Left ventricle myocardium inferior (tissue), 1 donor: ENCODE data around the gene HDAC4. TPM values are rescaled to one million over a fixed set of nuclear protein-coding genes. Genes with fewer than 3 reads are reported as not detected.

Experiments
- DNase-seq: peaks from one replicate; pipeline ENCODE4 v3.0.0-alpha.2; 2020
- H3K27ac ChIP-seq: fragments of 200-600 bp; replicated peaks from 2 replicates; pipeline ENCODE4 v1.8.0; 2021
- H3K27me3 ChIP-seq: fragments of 200-600 bp; 2 replicates; pipeline ENCODE4 v1.8.0; 2021; ENCODE audit warnings: low read depth
- H3K36me3 ChIP-seq: fragments of 200-600 bp; 2 replicates; pipeline ENCODE4 v1.8.0; 2021
- H3K4me1 ChIP-seq: fragments of 200-600 bp; 2 replicates; pipeline ENCODE4 v1.8.0; 2021
- H3K4me3 ChIP-seq: fragments of 200-600 bp; 2 replicates; pipeline ENCODE4 v1.8.0; 2021; ENCODE audit warnings: mild to moderate bottlenecking, moderate library complexity
- H3K9me3 ChIP-seq: fragments of 200-600 bp; replicated peaks from 2 replicates; pipeline ENCODE4 v1.8.0; 2021
- intact Hi-C: fragments of 100-400 bp; cut with micrococcal nuclease; formaldehyde crosslinking; loops from one replicate; pipeline ENCODE4 v1.11.0; 2022
- total RNA-seq: library from RNA; stranded (reverse); fragmentation: NEBNext Ultra II Directional; extraction: Animal tissue kit (Norgen Biotek cat#: 25700); gene quantifications from one replicate; pipeline ENCODE4 v1.2.1, GENCODE V29; 2021
- TF ChIP-seq, protein P1 (sequence below): fragments of 200-600 bp; IDR thresholded peaks from 2 replicates; pipeline ENCODE4 v1.8.0; 2021; ENCODE audit warnings: antibody characterized with exemption, mild to moderate bottlenecking, borderline replicate concordance
- donor health status: DM: no; HTN: yes; CAD: no; lungs with severe emphysema.

The HDAC4 gene
- total RNA-seq, 1 donor from 2014 or later: 23.9 TPM

DNA sequence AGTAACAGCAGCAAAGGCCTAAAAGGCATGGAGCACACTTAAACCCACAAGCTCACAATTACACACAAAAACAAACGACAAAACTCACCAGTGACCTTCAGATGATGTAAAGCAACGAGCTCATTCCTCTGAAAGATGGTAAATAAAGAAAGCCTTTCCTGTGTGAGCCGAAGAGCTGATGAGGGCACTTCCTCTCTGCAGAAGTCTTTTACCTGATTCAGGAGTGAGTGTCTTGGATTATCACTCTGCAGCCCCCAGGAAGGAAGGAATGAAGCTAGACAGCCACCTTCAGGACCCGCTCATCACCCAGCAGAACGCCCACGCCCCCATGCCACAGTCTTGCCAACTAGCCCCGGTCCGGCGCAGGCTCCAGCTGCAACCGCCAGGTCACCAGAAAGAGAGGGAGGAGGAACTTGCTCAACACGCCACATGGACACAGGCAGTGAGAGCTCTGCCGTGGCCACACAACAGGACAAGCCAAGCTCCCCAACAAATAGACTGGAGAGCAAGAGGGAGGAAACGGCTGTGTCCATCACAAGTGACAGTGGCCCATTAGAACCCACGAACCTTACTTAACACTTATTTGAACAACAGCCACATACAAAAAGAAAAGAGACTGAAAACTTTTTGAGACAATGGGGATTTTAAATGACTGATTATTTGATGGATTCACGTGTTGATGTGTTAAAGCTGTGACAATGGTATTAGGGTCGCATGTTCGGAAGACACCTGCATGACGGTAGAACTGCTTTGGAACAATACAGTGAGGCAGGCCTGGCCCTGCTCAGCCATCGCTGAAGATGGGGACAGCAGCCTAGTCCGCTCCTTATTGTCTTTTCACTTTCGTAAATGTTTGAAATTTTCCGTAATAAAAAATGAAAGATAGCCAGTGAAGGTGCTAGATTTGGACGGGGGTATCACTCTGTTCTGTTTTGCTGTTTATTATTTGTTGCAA, 127.3 kb downstream of the HDAC4 start:
- peaks cover 54% of the 10 kb centered on the region for H3K4me1 ChIP-seq
- no peaks in the 10 kb centered on the region for H3K9me3 ChIP-seq
- no peak overlapping the region for H3K4me3 ChIP-seq
- H3K36me3 ChIP-seq: no peaks in the 10 kb centered on the region
- H3K27me3 ChIP-seq: no peaks in the 10 kb centered on the region
- intact Hi-C loops: no loop called here
- TF ChIP-seq, protein P1, sequence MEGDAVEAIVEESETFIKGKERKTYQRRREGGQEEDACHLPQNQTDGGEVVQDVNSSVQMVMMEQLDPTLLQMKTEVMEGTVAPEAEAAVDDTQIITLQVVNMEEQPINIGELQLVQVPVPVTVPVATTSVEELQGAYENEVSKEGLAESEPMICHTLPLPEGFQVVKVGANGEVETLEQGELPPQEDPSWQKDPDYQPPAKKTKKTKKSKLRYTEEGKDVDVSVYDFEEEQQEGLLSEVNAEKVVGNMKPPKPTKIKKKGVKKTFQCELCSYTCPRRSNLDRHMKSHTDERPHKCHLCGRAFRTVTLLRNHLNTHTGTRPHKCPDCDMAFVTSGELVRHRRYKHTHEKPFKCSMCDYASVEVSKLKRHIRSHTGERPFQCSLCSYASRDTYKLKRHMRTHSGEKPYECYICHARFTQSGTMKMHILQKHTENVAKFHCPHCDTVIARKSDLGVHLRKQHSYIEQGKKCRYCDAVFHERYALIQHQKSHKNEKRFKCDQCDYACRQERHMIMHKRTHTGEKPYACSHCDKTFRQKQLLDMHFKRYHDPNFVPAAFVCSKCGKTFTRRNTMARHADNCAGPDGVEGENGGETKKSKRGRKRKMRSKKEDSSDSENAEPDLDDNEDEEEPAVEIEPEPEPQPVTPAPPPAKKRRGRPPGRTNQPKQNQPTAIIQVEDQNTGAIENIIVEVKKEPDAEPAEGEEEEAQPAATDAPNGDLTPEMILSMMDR: no peak
- peak overlapping the region; percentile 85 for H3K27ac ChIP-seq
- no peak for DNase-seq

DNA sequence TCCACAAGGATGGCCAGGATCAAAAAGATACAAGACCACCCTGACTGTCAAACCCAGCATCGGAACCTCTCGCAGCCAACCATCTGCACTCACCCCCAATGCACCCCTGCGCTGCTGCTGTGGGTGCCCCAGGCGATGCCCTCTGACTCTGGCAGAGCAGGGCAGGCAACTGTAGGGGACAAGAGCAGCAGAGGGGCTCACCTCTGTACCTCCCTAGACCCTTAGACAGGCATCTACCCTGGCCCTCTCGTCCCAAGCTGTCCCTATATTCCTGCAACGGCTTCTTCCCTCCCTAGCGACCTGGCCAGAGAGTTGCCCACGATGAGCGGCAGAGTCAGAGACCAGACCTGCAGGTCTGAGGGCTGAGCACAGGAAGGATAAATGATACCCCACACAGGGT, 128.2 kb downstream of the HDAC4 start:
- H3K4me3 ChIP-seq: no peak overlapping the region
- TF ChIP-seq, protein P1: no peak
- no peaks in the 10 kb centered on the region for H3K9me3 ChIP-seq
- H3K4me1 ChIP-seq: peaks cover 59% of the 10 kb centered on the region
- no peak overlapping the region for H3K27ac ChIP-seq
- intact Hi-C loops: no loop called here
- H3K36me3 ChIP-seq: no peaks in the 10 kb centered on the region
- no peaks in the 10 kb centered on the region for H3K27me3 ChIP-seq
- no peak for DNase-seq

DNA sequence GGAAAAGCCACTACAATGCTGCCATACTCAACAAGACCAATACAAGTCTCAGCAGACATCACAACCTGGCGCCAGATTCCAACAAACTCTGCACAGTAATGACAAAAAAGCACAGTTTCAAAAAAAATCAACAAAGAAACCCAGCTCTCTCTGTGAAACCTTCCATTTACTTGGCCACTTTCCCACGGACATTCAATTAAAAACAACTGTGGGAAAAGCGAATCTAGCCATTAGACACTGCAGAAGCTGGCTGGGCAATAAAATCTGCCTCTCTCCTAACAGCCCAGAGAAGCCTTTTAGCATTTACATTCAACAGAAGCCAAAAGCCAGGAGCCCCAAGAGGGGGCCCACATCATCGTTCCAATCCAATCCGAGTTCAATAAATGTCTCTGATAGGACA, 128.9 kb downstream of the HDAC4 start:
- DNase-seq: no peak
- no peak overlapping the region for H3K4me3 ChIP-seq
- no peaks in the 10 kb centered on the region for H3K27me3 ChIP-seq
- peaks cover 60% of the 10 kb centered on the region for H3K4me1 ChIP-seq
- peak overlapping the region; percentile 9 for H3K27ac ChIP-seq
- TF ChIP-seq, protein P1: no peak
- no peaks in the 10 kb centered on the region for H3K9me3 ChIP-seq
- intact Hi-C loops: no loop called here
- H3K36me3 ChIP-seq: no peaks in the 10 kb centered on the region

DNA sequence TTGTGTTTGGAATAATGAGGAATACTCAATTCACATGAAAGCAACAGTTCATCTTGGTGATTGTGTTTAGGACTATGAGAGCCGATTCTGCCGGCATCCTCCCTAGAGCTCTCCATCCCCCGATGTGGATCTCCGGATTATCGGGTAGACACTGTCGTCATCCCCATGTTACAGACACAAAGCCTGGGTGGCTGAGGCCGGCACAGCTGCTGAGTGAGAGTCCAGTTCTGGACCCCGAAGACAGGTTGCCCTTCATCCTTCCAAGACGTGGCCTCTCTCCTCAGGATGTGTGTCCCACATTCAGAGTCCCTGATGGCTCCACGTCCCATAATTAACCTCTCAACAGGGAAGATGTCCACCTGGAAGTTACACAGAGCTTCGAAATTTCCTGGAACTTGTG, 129.3 kb downstream of the HDAC4 start:
- Histone ChIP-seq H3K27ac (peak overlapping the region; percentile 9), H3K9me3 (no peaks in the 10 kb centered on the region), H3K36me3 (no peaks in the 10 kb centered on the region), H3K4me3 (no peak overlapping the region), H3K4me1 (peaks cover 60% of the 10 kb centered on the region), H3K27me3 (no peaks in the 10 kb centered on the region)
- no peak for DNase-seq
- intact Hi-C loops: no loop called here
- TF ChIP-seq, protein P1: no peak

DNA sequence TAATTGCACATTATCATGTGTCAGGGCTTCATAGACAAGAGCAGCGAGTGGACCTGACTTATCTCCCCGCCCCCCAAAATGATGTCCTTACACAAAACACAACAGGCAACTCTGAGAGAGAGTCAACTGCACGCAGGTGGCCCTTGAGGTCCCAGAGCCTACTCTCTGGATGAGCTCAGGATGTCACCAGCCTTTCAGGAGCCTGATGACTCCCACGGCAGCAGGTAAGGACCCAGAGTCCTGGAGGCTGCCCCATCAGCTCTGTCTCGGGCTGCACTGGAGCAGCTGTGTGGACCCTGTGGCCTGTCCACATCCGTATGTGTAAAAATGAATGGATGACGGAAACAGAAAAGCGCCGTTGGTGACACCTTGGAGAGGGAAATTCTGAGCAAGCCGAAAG, 130.9 kb downstream of the HDAC4 start:
- Histone ChIP-seq H3K9me3 (no peaks in the 10 kb centered on the region), H3K4me3 (no peak overlapping the region), H3K36me3 (no peaks in the 10 kb centered on the region), H3K27ac (no peak overlapping the region), H3K4me1 (peaks cover 60% of the 10 kb centered on the region), H3K27me3 (no peaks in the 10 kb centered on the region)
- no peak for DNase-seq
- TF ChIP-seq, protein P1: no peak
- intact Hi-C loops: no loop called here
